CD4-positive, alpha-beta T cell (primary cell): ENCODE results near the gene SEMA5A. TPM values are rescaled to one million over a fixed set of nuclear protein-coding genes. Genes with fewer than 3 reads are reported as not detected.

Source experiments
- ATAC-seq: fragments of 200-7000 bp; cut with Tn5 transposase; one replicate; pipeline ENCODE4 v1.10.0; 2022; ENCODE audit warnings: mild to moderate bottlenecking; ENCODE audit not compliant: poor library complexity
- CTCF ChIA-PET: fragments of 350-600 bp; sonication (Branson Sonifier 250); formaldehyde crosslinking; loops from one replicate; lab custom pipeline; 2021; ENCODE audit warnings: antibody characterized with exemption, inconsistent platforms; lab: Charles Lee
- POLR2A ChIA-PET: fragments of 350-600 bp; sonication (Branson Sonifier 250); formaldehyde crosslinking; loops from one replicate; lab custom pipeline; 2021; ENCODE audit warnings: antibody characterized with exemption, inconsistent platforms; lab: Charles Lee
- DNase-seq, 14 experiments: peaks; one replicate each; pipeline ENCODE4 v3.0.0-alpha.2; 2013 to 2020; ENCODE audit warnings: mixed read lengths in 2 of 14
- H3K27ac ChIP-seq, 2 donors: one replicate each; pipeline versions ENCODE4 v1.5.1 to v1.7.0; 2013; ENCODE audit warnings: low read length in 2 of 2, low read depth in 1 of 2, mild to moderate bottlenecking in 1 of 2
- H3K27me3 ChIP-seq, 2 experiments: 1 replicate in 1 of 2; 2 replicates in 1 of 2; pipeline versions ENCODE4 v1.6.1 to v1.7.0; 2013; ENCODE audit warnings: low read length in 2 of 2, control low read depth in 1 of 2, mild to moderate bottlenecking in 1 of 2, moderate library complexity in 1 of 2; ENCODE audit not compliant: insufficient read depth in 2 of 2, control insufficient read depth in 1 of 2
- H3K36me3 ChIP-seq: one replicate; pipeline ENCODE4 v1.6.1; 2013; ENCODE audit warnings: low read length, control low read depth; ENCODE audit not compliant: insufficient read depth
- H3K4me1 ChIP-seq: one replicate; pipeline ENCODE4 v1.6.1; 2013; ENCODE audit warnings: low read length, control low read depth; ENCODE audit not compliant: insufficient read depth
- H3K4me3 ChIP-seq: one replicate; pipeline ENCODE4 v1.5.1; 2013; ENCODE audit warnings: mild to moderate bottlenecking, low read length, moderate library complexity
- H3K9me3 ChIP-seq, 2 experiments: 1 replicate in 1 of 2; 2 replicates in 1 of 2; pipeline versions ENCODE4 v1.6.1 to v1.7.0; 2013; ENCODE audit warnings: low read length in 2 of 2, mild to moderate bottlenecking in 2 of 2, control low read depth in 1 of 2, moderate library complexity in 1 of 2; ENCODE audit not compliant: control insufficient read depth in 1 of 2, insufficient read depth in 1 of 2
- H3K27ac Mint-ChIP-seq: one replicate; pipeline ENCODE4 v1.8.0; 2020; ENCODE audit warnings: mixed read lengths
- H3K27me3 Mint-ChIP-seq: one replicate; pipeline ENCODE4 v1.8.0; 2021; ENCODE audit warnings: mixed read lengths
- H3K36me3 Mint-ChIP-seq: one replicate; pipeline ENCODE4 v1.8.0; 2021; ENCODE audit warnings: low read depth, mixed read lengths
- H3K4me1 Mint-ChIP-seq: one replicate; pipeline ENCODE4 v1.8.0; 2021; ENCODE audit warnings: low read depth, mixed read lengths
- H3K4me3 Mint-ChIP-seq: one replicate; pipeline ENCODE4 v1.8.0; 2020; ENCODE audit warnings: mild to moderate bottlenecking, mixed read lengths
- H3K9me3 Mint-ChIP-seq: one replicate; pipeline ENCODE4 v1.8.0; 2020; ENCODE audit warnings: mixed read lengths
- CTCF ChIP-seq: fragments of 200-600 bp; IDR thresholded peaks from one replicate; pipeline ENCODE4 v1.8.0; 2022; ENCODE audit warnings: antibody characterized with exemption, mild to moderate bottlenecking
- intact Hi-C, 2 experiments: fragments of 100-400 bp; cut with DNase I in 1 of 2; cut with micrococcal nuclease in 1 of 2; formaldehyde crosslinking; loops; one replicate each; pipeline versions ENCODE4 v1.15.1 to v1.9.0; 2023 to 2025; cut with DNase I, micrococcal nuclease
- microRNA-seq: library from miRNA; unstranded; fragments of <30 nt; microRNA quantifications from one replicate; pipeline ENCODE4 v1.2.0, GENCODE V29; 2021; ENCODE audit warnings: borderline microRNAs expressed, borderline replicate concordance
- total RNA-seq, 174 experiments: library from RNA in 2 of 174; stranded (reverse) in 2 of 174; gene quantifications; one replicate each; pipeline ENCODE4 v1.2.3 and lab custom pipeline; 2021 to 2026

SEMA5A gene
- total RNA-seq, 2 experiments from 2014 or later: 2.0 to 2.9 TPM

- H3K36me3 Mint-ChIP-seq: no peaks in the 10 kb centered on the region
- H3K27me3 ChIP-seq: no peaks in the 10 kb centered on the region
- TF ChIP-seq CTCF: no peak
- POLR2A ChIA-PET: no interaction called here
- no peaks in the 10 kb centered on the region for H3K36me3 ChIP-seq
- H3K4me1 ChIP-seq: no peaks in the 10 kb centered on the region
- H3K4me1 Mint-ChIP-seq: no peaks in the 10 kb centered on the region
- CTCF ChIA-PET: no interaction called here
- no peak overlapping the region for H3K27ac ChIP-seq
- peaks cover 3% of the 10 kb centered on the region for H3K9me3 Mint-ChIP-seq
- no peak for DNase-seq
- H3K4me3 ChIP-seq: no peak overlapping the region
- no peak overlapping the region for H3K4me3 Mint-ChIP-seq
- H3K27ac Mint-ChIP-seq: no peak overlapping the region
- intact Hi-C loops: no loop called here
- H3K9me3 ChIP-seq: peaks cover 0 to 7% of the 10 kb centered on the region in 2 experiments
- no peak for ATAC-seq
- no peaks in the 10 kb centered on the region for H3K27me3 Mint-ChIP-seq
These were observed 535.8 kb downstream of the SEMA5A start for GRCh38 chr5:9009931-9010651.

GRCh38 chr5:8997542-8998070 lies 548.3 kb downstream of the SEMA5A start:
- Mint-ChIP-seq H3K27ac (no peak overlapping the region), H3K4me3 (no peak overlapping the region), H3K36me3 (no peaks in the 10 kb centered on the region), H3K27me3 (no peaks in the 10 kb centered on the region), H3K9me3 (peaks cover 7% of the 10 kb centered on the region), H3K4me1 (no peaks in the 10 kb centered on the region)
- ChIA-PET POLR2A (no interaction called here), CTCF (no interaction called here)
- Histone ChIP-seq H3K4me1 (no peaks in the 10 kb centered on the region), H3K27me3 (no peaks in the 10 kb centered on the region), H3K4me3 (no peak overlapping the region), H3K36me3 (no peaks in the 10 kb centered on the region), H3K27ac (no peak overlapping the region), H3K9me3 (no peaks in the 10 kb centered on the region)
- ATAC-seq (no peak), DNase-seq (no peak)
- intact Hi-C loops: no loop called here
- no peak for TF ChIP-seq CTCF

- peaks cover 9% of the 10 kb centered on the region for H3K9me3 Mint-ChIP-seq
- ChIA-PET POLR2A (no interaction called here), CTCF (no interaction called here)
- no peak for TF ChIP-seq CTCF
- no peaks in the 10 kb centered on the region for H3K4me1 ChIP-seq
- no peak overlapping the region for H3K4me3 ChIP-seq
- H3K27ac ChIP-seq: no peak overlapping the region
- intact Hi-C loops: no loop called here
- H3K4me1 Mint-ChIP-seq: no peaks in the 10 kb centered on the region
- ATAC-seq (no peak), DNase-seq (no peak)
- no peak overlapping the region for H3K27ac Mint-ChIP-seq
- H3K27me3 Mint-ChIP-seq: no peaks in the 10 kb centered on the region
- no peaks in the 10 kb centered on the region for H3K9me3 ChIP-seq
- H3K4me3 Mint-ChIP-seq: no peak overlapping the region
- H3K36me3 Mint-ChIP-seq: no peaks in the 10 kb centered on the region
- no peaks in the 10 kb centered on the region for H3K27me3 ChIP-seq
- H3K36me3 ChIP-seq: no peaks in the 10 kb centered on the region
These were observed 552.8 kb downstream of the SEMA5A start for GRCh38 chr5:8993031-8993430.

Small RNA genes lying within 50 kb of the gene (microRNA-seq; reads per million reads assigned to microRNA genes)
- gene MIR4636: 3.5 reads per million, percentile 18 among the genes with 10 or more reads in this experiment

Other genes starting within 250 kb of the SEMA5A start
- not detected for gene TAS2R1, start 84.3 kb upstream of the SEMA5A start, total RNA-seq